HTR-8/SVneo (cell line): ENCODE measurements around the gene RASA4B.
"Not testable (repeated sequence)": the region's sequence is repeated elsewhere in the genome, so short reads cannot be mapped to it uniquely, and the experiment has no call there.

Experiments used
- DNase-seq: peaks from one replicate; pipeline ENCODE4 v3.0.0; 2011; ENCODE audit warnings: low spot score, mixed read lengths; ENCODE audit not compliant: insufficient read length
- FAIRE-seq: peaks from 2 replicates; lab custom pipeline; 2011; peaks lifted over from hg19 to GRCh38; lab: Jason Lieb, UNC

RASA4B gene

DNA sequence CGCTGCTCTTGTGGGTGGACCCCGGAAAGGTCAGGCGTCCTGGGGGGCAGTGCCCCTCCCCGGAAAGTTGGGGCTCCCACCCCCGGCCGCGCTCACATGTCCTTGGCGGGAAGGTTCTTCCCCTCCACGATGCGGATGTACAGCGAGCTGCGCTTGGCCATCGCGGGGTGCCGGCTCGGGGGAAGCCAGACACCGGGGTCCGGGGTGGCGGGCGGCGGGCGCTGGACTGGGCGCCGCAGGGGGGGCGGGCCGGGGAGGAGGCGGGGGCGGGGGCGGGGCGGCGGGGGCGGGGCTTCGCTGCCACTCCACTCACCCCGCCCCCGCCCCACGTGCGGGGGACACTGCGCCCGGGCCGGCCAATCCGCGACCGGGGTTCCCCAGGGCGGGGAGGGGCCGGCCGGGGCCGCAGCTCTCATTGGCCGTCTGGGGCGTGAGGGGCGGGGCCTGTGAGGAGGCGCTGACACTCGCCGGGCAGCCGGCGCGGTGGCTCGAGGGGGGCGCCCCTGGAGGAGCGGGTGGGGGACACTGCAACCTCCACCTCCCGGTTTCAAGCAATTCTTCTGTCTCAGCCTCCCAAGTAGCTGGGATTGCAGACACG, at the start of gene RASA4B:
TSS of gene RASA4B (minus strand) at position 228 of the 598 bp plus-strand sequence. CDS start at position 161, 67 bp downstream.
- DNase-seq, FAIRE-seq: not testable (repeated sequence)

DNA sequence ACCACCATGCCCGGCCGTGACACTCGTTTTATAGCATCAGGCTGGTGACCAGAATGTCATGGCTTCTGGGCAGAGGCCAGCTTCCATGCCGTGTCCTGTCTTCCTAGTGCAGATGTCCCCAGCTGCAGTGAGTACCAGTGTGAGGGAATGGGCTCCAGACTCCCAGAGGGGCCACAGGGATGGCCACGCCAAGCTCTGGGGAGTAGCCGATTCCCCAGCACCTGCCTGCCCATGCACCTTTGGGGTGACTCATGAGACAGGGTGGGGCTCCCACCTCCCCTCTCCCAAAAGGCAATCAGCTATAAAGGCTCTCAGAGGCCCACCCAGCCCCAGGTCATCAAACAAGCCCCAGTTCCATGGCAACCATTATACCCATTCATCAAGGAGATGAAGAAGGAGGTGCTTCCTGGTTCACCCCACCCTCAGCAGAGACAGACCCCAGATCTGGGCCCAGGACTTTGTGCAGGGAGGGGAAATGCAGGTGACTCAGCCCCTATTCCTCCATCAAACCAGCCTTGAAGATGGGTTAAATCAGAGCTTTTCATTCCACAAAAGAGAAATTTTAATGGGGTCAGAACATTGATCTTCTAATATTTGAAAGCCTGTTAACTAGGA, 33.3 kb upstream of the RASA4B start, which contains the start of gene SPDYE2:
TSS of gene SPDYE2 (plus strand) at position 419 of the 615 bp plus-strand sequence. CDS start 2,030 bp downstream, outside the sequence.
- not testable (repeated sequence) for FAIRE-seq, DNase-seq

DNA sequence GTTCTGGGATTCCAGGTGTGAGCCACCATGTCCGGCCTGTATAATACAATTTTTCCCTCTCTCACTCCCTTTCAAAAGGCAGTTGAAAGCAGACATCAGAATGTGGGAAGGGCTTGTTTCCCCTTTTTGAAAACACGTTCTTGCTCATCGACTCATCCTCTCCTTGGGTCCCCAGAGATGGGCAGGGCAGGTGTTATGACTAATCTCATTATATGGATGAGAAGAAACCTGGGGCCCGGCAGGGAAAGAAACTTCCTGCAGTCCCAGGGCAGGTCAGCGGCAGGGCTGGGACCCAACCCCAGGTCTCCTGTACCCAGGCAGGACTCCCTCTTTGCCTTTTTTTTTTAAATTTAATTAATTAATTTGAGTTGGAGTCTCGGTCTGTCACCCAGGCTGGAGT, 28.8 kb upstream of the RASA4B start:
- not testable (repeated sequence) for FAIRE-seq, DNase-seq

DNA sequence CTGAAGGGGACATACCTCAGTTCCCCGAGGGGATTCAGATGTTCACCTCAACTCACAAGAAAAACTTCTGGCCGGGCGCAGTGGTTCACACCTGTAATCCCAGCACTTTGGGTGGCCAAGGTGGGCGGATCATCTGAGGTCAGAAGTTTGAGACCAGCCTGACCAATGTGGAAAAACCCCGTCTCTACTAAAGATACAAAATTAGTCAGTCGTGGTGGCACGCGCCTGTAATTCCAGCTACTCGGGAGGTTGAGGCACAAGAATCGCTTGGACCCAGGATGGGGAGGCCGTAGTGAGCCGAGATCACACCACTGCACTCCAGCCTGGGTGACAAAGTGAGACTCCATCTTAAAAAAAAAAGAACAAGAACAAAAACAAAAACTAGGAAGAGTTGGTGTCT, 27.7 kb upstream of the RASA4B start:
- not testable (repeated sequence) for FAIRE-seq, DNase-seq

DNA sequence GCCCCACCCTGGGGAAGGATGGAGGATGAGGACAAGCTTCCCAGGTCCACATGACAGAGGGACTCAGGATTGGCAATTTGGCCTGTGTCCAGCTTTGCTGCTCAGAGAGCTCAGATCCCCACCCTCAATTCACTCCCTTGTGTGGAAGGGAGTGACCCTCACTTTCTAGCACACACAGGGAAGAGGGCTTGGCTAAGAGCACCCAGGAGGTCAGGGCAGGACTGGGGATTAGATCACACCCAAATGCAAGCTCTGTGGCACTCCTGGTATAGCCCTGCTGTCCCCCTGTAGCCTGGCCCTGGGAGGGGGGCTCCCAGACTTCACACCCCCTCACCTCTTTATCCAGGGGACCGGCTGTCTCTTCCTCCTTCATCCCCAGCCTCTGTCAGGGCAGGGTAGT, 26.8 kb upstream of the RASA4B start:
- not testable (repeated sequence) for FAIRE-seq, DNase-seq

DNA sequence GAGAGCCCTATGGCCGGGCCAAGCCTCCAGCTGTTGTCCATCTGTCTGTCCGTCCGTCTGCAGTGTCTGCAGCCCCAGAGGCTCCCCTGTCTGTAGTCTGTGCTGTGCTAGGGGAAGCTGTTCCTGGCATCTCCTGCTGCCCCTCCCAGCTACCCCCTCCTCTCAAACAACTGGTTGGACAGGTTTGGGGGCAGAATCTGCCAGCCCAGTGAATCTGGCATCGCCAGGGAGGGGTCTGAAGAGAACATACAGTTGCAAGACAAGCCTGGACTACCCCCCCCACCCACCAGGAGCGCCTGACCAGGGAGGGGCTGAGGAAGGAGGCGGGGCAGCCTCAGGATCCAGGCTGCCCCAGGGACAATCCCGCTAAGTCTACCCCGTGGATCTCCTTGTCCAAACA, 26.0 kb upstream of the RASA4B start, which contains the start of gene UPK3BL2:
TSS of gene UPK3BL2 (minus strand) at position 101 of the 400 bp plus-strand sequence. CDS start at position 41, 60 bp downstream.
- FAIRE-seq, DNase-seq: not testable (repeated sequence)

DNA sequence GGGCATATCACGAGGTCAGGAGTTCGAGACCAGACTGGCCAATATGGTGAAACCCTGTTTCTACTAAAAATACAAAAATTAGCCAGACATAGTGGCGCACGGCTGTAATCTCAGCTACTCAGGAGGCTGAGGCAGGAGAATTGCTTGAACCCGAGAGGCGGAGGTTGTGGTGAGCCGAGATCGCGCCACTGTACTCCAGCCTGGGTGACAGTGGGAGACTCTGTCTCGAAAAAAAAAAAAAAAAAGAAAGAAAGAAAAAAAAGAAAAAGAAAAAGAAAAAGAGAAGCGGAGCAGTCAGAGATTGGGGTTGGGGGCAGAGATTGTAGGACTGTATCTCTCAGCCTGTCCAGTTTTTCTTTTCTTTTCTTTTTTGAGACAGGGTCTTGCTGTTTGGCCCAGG, 25.2 kb upstream of the RASA4B start:
- not testable (repeated sequence) for DNase-seq, FAIRE-seq

DNA sequence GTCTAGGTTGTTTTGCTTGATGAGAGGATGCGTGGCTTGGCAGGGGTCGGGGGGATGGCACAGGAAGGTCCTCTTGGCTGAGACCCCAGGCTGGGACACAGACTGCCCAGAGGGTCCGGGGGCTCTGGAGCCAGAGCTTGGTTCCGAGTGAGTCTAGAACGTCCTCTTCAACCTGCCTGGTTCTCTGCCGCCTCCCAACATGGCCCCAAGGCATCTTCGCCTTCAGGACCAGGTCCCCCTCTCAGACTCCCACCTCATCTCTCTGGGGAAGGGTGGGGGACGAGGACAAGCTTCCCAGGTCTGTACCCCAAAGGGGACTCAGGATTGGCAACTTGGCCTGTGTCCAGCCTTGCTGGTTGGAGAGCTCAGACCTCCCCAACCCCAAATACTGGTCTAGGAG, 24.5 kb upstream of the RASA4B start:
- not testable (repeated sequence) for DNase-seq, FAIRE-seq

DNA sequence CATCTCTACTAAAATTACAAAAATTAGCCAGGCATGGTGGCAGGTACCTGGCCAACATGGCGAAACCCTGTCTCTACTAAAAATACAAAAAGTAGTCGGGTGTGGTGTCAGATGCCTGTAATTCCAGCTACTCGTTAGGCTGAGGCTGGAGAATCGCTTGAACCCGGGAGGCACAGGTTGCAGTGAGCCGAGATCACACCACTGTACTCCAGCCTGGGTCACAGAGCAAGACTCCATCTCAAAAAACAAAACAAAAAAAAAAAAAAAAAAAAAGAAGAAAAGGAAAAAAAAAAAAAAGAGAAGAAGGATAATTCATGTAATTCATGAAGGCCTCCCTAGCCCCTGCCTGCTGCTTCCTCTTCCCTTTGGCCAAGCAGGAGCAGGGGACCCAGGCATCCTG, 23.0 kb upstream of the RASA4B start:
- FAIRE-seq, DNase-seq: not testable (repeated sequence)

DNA sequence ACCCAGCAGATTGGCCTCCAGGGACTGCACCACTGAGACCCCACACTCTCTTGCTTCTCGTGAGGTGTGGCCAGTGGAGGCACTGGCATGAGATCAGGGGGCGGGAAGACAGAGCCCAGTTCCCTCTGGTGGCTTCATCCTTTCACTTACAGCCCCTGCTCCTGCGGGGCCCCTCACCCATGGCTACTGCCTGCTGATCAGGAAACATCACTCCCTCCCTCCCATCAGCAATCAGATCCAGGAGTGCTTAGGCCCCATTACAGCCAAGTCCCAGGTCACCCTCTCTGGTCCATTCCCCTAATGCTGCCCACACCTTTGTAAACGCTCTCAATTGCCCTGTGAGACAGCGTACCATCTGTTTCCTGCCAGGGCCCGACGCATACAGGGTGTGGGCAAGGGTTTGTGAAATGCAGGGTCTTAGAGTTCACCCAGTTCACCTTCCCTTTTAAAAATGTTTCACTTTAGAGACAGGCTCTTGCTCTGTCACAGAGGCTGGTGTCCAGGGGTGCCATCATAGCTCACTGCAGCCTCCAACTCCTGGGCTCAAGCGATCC, 17.6 kb upstream of the RASA4B start:
- DNase-seq, FAIRE-seq: not testable (repeated sequence)

DNA sequence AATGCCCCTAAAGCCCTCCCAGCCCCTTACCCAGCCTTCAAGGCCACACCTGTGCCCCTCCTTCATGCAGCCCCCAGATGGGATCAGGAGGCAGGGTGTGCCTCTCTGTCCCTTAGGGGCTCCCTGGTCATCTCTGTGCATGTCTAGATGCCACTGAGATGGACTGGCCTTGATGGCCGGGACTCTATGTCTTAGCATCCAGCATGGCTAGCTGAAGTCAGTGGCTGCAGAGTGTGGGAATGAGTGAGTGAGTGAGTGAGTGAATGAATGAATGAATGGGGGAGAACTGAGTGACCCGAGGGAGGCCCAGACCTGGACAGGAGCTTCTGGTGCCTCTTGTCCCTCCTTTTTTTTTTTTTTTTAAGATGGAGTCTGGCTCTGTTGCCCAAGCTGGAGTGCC, 14.6 kb upstream of the RASA4B start:
- not testable (repeated sequence) for DNase-seq, FAIRE-seq

DNA sequence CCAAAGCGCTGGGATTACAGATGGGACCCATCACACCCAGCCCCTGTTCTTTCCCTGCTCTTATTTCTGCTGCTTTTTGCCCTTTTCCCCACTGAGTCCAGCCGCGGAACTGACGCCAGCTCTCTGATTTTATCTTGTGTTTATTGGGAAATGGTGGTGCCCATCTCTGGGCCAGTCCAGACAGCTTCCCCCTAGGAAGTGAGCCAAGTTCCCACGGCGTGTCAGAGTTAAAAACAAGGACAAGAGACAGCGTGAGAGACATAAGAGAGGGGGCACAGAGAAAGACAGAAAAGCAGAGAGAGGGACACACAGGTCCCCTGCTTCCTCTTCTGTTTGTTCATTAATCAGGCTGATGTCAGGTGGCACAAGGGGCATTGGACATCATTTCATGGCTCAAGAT, 14.0 kb upstream of the RASA4B start:
- FAIRE-seq, DNase-seq: not testable (repeated sequence)

DNA sequence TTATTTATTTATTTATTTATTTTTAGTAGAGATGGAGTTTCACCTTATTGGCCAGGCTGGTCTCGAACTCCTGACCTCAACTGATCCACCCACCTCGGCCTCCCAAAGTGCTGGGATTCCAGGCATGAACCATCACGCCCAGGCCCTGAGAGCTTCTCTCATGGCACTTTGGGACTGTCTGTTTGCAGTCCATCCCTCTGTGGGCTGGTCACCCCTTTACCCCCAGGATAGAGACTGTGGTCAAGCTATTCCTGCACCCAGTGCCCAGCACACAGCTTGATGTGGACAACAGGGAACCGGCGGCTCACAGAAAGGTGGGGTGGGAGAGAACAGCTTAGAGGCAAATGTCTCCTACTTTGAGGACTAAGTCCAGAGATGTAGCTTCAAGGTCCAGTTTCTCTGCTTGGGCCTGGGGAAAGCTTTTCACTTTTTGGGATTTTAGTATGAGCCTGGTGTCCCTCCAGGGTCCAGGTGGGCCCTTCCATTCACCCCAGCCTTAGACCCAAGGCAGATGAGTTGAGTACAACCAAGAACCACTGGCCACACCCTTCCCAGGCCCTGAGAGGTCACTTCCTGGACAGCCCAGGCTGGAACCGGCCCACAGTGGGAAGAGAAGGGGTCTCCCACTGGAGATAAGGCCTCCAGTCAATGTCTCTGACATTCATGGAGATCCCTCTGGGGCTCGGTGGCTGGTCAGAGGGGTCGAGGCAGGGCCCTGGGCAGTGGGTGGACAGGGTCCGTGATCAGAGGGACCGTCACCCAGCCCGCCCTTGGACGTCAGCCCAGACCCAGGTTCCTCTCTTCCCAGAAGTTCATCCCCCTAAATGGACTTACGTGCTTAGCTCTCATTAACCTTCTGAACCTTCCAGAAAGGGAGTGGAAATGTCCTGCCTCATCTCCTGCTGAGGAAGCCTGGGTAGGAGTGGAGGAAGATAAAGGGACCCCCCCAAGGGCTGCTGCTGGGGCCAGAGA, 10.5 kb upstream of the RASA4B start:
- not testable (repeated sequence) for DNase-seq, FAIRE-seq

DNA sequence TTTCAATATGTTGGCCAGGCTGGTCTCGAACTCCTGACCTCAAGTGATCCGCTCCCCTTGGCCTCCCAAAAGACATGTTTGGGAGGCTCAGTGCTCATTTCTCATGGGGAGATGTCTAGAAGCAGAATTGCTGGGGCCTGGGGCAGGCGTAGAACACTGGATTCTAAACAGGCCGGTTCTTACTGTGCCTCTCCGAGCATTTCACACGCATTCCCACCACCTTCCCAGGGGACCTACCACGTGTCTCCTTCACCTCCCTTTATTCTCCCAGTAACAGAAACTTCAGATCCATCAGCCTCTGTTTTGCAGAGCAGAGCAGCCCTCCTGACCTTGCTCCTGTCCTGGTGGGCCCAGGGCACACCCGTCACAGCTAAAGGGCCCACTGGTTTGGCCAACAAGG, 9.6 kb upstream of the RASA4B start:
- not testable (repeated sequence) for FAIRE-seq, DNase-seq

DNA sequence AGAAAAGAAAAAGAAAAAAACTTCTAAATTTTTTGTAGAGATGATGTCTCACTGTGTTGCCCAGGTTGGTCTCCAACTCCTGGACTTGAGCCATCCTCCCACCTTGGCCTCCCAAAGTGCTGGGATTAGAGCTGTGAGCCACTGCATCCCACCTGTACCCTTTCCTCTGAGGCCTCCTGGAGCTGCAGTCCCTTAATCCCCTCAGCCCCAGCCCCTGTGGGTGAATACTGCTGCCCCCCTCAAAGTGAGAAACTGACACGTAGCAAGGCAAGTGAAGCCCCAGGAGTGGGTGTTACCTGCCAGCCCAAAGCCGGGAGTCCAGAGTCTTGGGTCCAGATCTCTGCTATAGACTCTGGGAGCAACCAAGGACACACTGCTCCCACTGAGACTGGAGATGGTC, 7.2 kb upstream of the RASA4B start:
- DNase-seq, FAIRE-seq: not testable (repeated sequence)

DNA sequence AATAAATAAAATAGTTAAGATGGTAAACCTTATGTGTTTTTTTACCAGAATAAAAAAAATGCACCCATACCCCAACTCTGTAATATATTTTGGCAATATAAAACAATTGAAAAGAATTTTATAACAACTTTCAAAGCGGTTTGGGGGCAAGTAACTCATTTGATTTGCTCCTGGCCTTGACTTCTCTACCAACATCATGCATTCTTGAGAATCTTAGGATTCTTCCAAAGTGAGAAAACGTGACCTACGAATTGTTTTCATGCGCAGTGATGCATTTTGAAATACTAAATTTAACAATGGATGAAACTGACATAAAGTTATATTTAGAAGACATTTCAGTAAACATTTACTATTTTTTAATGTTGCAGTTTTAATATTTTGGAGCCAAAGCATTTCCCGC, 3.2 kb upstream of the RASA4B start:
- DNase-seq, FAIRE-seq: not testable (repeated sequence)

DNA sequence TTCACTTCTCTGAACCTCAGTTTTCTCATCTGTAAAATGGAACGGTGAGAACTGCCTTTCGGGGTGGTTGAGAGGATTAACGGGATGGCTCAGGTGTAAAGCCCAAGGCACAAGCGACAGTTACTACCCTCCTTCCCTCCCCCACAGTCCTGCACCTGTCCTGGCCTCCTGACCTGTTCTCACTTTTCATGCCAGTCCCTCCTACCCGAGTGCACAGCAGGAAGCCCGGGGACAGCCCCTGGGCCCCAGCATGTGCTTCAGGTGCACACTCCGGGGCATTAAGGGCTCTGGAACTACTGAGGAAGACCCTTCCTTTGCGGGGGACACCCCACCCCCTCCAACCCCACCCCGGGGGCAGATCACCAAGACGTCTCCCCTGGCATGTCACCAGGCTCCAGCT, 626 bp downstream of the RASA4B start:
- FAIRE-seq, DNase-seq: not testable (repeated sequence)

DNA sequence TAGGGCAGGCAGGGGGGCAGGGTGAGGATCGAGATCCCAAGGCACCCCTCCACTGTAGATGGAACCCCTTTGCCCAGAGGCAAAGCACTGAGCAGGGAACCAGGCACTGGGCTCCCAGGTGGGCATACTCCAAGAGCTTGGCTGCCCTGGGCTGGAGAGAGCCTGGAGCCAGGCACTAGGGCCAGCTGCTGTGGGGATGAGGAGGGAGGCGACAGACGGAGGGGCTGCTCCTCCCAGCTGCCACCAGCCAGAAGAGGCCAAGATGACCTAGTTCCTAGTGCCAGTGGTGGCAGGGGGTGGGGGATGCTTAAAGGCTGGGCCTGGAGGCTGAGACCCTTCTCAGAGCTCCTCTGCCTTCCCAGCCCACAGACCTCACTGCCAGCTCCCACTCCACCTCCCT, 1.7 kb downstream of the RASA4B start:
- not testable (repeated sequence) for DNase-seq, FAIRE-seq

DNA sequence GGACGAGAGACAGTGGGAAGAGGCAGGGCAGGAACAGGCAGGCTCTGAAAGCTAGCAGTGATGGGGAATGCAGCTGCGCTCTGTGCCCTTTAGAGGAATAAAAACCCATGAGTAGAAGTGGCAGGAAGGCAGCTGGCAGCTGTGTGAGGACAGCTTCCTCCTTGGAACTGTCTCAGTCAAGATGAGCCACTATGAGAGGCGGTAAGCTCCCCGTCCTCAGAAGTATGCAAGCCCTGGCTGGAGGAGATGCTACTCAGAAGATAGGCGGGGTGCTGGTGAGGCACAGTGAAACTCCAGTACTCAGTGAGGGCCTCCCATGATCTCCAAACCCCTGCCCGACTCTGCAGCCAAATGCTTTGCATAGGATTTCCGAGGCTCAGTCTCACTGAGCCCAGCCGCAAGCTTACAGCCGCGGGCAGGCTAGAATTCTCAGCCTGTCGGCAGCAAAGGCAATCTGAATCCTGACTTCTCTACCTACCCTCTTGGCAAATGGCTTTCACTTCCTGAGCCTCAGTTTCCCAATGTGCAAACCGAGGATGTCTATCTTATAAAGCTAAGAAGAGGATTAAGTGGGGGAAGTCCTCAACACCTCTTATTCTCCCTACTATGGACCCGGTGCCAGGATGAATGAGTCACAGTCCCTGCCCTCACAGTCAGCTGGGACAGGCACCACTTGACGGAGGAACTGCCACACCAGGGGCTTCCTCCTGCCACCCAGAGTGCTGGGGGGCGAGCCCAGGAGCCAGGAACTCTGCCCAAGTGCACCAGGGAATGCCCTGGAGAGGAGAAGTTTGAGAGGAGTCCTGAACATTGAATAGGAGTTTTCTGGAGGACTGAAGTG, 2.5 kb downstream of the RASA4B start:
- FAIRE-seq, DNase-seq: not testable (repeated sequence)
